ENCODE results near the gene EXOC1L. TPM values are rescaled to one million over a fixed set of nuclear protein-coding genes. Genes with fewer than 3 reads are reported as not detected.

Gene EXOC1L
- total and polyA plus RNA-seq, 2 donors from 2014 or later = not detected

DNA sequence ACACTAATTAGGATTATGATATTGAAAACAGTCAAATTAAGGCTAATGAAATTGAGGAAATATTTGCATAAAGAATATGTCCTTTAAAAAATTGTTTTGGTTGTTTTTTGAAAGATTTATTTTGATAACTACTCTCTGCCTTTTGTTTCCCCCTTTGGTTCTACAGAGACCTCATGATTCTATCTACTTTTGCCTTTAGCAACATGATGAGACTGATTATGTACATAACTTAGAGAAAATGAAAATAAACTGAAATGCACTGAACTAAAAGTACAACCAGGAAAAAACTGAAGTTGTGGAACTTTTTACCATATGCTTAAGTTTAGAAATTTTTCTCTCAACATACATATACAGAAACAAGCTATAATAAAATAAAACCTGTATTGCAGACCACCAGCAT is 55.2 kb downstream of the EXOC1L start:
- intact Hi-C loops (cut with DNase I) = no loop called here
- Histone ChIP-seq H3K27ac (ENCODE audit: low read depth in 2 of 2, low read length in 2 of 2) (no peak overlapping the region), H3K4me3 (ENCODE audit: low read length in 3 of 3) (no peak overlapping the region), H3K9me3 (ENCODE audit: control insufficient read depth in 2 of 3, insufficient read depth in 1 of 3, low read length in 3 of 3) (no peaks in the 10 kb centered on the region), H3K4me1 (ENCODE audit: control insufficient read depth in 2 of 3, insufficient read depth in 2 of 3, low read depth in 1 of 3, low read length in 3 of 3) (no peaks in the 10 kb centered on the region), H3K9ac (ENCODE audit: low read length in 3 of 3) (no peak overlapping the region), H3K27me3 (ENCODE audit: control insufficient read depth, insufficient read depth, low read length) (no peaks in the 10 kb centered on the region), H3K36me3 (ENCODE audit: control insufficient read depth in 2 of 3, insufficient read depth in 3 of 3, low read length in 3 of 3) (peaks cover 6 to 38% (median 23%) of the 10 kb centered on the region in 3 donors)
- FAIRE-seq (no peak), DNase-seq (no peak)
- TF ChIP-seq, protein P1, sequence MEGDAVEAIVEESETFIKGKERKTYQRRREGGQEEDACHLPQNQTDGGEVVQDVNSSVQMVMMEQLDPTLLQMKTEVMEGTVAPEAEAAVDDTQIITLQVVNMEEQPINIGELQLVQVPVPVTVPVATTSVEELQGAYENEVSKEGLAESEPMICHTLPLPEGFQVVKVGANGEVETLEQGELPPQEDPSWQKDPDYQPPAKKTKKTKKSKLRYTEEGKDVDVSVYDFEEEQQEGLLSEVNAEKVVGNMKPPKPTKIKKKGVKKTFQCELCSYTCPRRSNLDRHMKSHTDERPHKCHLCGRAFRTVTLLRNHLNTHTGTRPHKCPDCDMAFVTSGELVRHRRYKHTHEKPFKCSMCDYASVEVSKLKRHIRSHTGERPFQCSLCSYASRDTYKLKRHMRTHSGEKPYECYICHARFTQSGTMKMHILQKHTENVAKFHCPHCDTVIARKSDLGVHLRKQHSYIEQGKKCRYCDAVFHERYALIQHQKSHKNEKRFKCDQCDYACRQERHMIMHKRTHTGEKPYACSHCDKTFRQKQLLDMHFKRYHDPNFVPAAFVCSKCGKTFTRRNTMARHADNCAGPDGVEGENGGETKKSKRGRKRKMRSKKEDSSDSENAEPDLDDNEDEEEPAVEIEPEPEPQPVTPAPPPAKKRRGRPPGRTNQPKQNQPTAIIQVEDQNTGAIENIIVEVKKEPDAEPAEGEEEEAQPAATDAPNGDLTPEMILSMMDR (IDR thresholded peaks at IDR 0.05; ENCODE audit: borderline replicate concordance, extremely low read depth, insufficient read depth) = no peak

DNA sequence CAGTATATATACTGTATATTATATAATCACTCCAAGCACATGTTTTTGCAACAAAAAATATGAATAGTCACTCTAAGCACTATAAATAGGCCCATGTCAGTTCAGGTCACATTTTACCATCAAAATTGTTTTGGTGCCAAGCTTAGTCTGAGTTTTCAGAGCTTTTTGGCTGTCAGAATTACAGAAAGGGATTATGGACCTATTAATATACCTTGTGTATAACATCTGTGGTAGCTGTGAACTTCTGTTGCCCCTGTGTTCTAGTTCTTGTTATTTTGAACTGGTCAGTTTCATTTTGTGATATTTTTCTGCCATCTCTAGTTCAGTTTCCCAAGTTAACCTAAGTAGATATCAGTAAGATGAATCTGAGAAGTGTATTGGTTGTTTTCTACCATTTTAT is 56.8 kb downstream of the EXOC1L start:
- Histone ChIP-seq H3K36me3 (ENCODE audit: control insufficient read depth in 2 of 3, insufficient read depth in 3 of 3, low read length in 3 of 3) (peaks cover 0 to 27% (median 16%) of the 10 kb centered on the region in 3 donors), H3K4me3 (ENCODE audit: low read length in 3 of 3) (no peak overlapping the region), H3K4me1 (ENCODE audit: control insufficient read depth in 2 of 3, insufficient read depth in 2 of 3, low read depth in 1 of 3, low read length in 3 of 3) (no peaks in the 10 kb centered on the region), H3K9me3 (ENCODE audit: control insufficient read depth in 2 of 3, insufficient read depth in 1 of 3, low read length in 3 of 3) (no peaks in the 10 kb centered on the region), H3K9ac (ENCODE audit: low read length in 3 of 3) (no peak overlapping the region), H3K27me3 (ENCODE audit: control insufficient read depth, insufficient read depth, low read length) (no peaks in the 10 kb centered on the region), H3K27ac (ENCODE audit: low read depth in 2 of 2, low read length in 2 of 2) (no peak overlapping the region)
- TF ChIP-seq, protein P1 (IDR thresholded peaks at IDR 0.05; ENCODE audit: borderline replicate concordance, extremely low read depth, insufficient read depth) = no peak
- DNase-seq (no peak), FAIRE-seq (no peak)
- intact Hi-C loops (cut with DNase I) = no loop called here

DNA sequence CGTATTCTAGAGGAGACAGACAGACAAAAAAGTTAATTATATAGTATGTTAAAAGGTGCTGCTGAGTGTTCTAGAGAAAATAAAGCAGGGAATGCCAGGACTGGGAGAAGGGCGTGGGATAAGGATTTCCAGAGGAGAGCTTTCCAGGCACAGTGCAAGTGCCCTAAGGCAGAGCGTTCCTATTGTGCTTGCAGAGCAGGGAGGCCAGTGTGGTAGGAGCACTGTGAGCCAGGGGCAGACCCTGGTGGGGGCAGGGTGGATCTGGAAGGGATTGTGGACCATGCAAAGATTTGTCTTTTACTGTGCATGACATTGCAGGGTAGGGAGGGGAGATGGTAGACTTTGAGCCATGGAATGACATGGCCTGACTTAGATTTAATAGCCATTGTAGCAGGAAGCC is 59.6 kb downstream of the EXOC1L start:
- Histone ChIP-seq H3K9ac (ENCODE audit: low read length in 3 of 3) (no peak overlapping the region), H3K4me1 (ENCODE audit: control insufficient read depth in 2 of 3, insufficient read depth in 2 of 3, low read depth in 1 of 3, low read length in 3 of 3) (no peaks in the 10 kb centered on the region), H3K4me3 (ENCODE audit: low read length in 3 of 3) (no peak overlapping the region), H3K9me3 (ENCODE audit: control insufficient read depth in 2 of 3, insufficient read depth in 1 of 3, low read length in 3 of 3) (no peaks in the 10 kb centered on the region), H3K36me3 (ENCODE audit: control insufficient read depth in 2 of 3, insufficient read depth in 3 of 3, low read length in 3 of 3) (peaks cover 0 to 14% (median 11%) of the 10 kb centered on the region in 3 donors), H3K27me3 (ENCODE audit: control insufficient read depth, insufficient read depth, low read length) (no peaks in the 10 kb centered on the region), H3K27ac (ENCODE audit: low read depth in 2 of 2, low read length in 2 of 2) (no peak overlapping the region)
- TF ChIP-seq, protein P1 (IDR thresholded peaks at IDR 0.05; ENCODE audit: borderline replicate concordance, extremely low read depth, insufficient read depth) = no peak
- intact Hi-C loops (cut with DNase I) = no loop called here
- DNase-seq = no peak
- no peak for FAIRE-seq

DNA sequence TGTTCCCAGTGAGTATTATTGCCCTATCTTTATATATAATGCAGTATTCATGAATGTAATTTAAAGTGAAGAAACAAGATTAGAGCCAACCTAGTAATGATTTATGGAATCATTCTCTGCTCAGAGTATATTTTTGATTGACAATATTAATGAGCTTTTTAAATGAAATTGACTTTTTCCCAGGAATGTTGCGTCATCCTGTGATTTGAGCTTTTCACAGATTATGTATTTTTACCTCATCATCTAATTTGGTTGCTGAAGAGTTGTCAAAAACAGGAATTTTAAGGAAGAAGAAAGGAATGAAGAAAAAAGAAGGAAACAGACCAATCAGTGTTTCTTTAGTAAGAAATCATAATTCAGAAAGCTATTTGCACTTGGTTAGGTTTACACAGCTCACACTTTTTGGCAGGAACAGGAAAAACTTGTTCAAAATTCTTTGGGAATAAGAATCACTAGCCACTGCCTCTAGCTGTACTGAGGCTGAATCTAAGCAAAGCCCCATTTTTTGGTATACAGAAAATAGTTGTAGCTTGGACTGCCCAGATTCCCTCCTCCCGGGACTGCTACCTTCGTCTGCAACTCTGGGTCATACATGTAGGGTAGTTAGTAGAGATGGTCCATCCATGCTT is 61.2 kb downstream of the EXOC1L start:
- FAIRE-seq (no peak), DNase-seq (no peak)
- no peaks in the 10 kb centered on the region for H3K27me3 ChIP-seq (ENCODE audit: control insufficient read depth, insufficient read depth, low read length)
- TF ChIP-seq, protein P1 (IDR thresholded peaks at IDR 0.05; ENCODE audit: borderline replicate concordance, extremely low read depth, insufficient read depth) = no peak
- H3K9ac ChIP-seq (ENCODE audit: low read length in 3 of 3) = no peak overlapping the region
- H3K27ac ChIP-seq (ENCODE audit: low read depth in 2 of 2, low read length in 2 of 2) = no peak overlapping the region
- no peak overlapping the region for H3K4me3 ChIP-seq (ENCODE audit: low read length in 3 of 3)
- H3K36me3 ChIP-seq (ENCODE audit: control insufficient read depth in 2 of 3, insufficient read depth in 3 of 3, low read length in 3 of 3) = peaks cover 0 to 14% (median 11%) of the 10 kb centered on the region in 3 donors
- no peaks in the 10 kb centered on the region for H3K9me3 ChIP-seq (ENCODE audit: control insufficient read depth in 2 of 3, insufficient read depth in 1 of 3, low read length in 3 of 3)
- H3K4me1 ChIP-seq (ENCODE audit: control insufficient read depth in 2 of 3, insufficient read depth in 2 of 3, low read depth in 1 of 3, low read length in 3 of 3) = no peaks in the 10 kb centered on the region
- intact Hi-C loops (cut with DNase I) = no loop called here
